Stimulated activated CD8-positive, alpha-beta memory T cell treated with anti-CD3 and anti-CD28 coated beads, Interleukin-4, amount 100 ng/mL, for 4 hours (primary cell): ENCODE results near the gene THAP12.
"Not testable (repeated sequence)": the region's sequence is repeated elsewhere in the genome, so short reads cannot be mapped to it uniquely, and the experiment has no call there.

Experiments
- DNase-seq, 2 donors: peaks; one replicate each; pipeline ENCODE4 v3.0.0-alpha.2; 2020; ENCODE audit warnings: low read depth in 2 of 2, low spot score in 1 of 2

Gene THAP12

DNA sequence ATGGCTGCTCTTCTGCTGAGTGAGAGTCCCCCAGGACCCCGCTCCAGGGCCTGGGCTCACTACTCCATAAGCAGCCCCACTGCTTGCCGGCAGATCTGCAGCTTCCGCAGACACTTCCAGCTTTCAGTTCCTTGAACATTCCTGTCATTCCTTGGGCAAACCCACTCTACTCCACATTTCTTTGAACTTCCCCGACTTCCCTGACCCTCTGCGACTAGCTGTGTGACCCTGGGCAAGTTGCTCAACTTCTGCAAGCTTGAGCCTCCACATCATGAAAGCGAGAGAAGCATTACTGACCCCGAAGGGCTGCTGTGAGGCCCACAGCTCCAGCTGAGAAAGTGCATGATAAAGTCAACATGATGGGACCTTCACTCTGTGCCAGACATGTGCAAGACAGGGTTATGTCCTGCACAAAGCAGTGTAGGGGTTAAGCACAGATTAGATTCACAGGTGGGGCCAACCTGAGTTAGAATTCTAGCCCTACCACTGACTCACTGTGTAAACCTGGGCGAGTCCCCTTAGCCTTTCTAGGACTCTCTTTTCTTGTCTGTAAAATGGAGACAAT lies 51.8 kb downstream of the THAP12 start:
- DNase-seq, result no peak

DNA sequence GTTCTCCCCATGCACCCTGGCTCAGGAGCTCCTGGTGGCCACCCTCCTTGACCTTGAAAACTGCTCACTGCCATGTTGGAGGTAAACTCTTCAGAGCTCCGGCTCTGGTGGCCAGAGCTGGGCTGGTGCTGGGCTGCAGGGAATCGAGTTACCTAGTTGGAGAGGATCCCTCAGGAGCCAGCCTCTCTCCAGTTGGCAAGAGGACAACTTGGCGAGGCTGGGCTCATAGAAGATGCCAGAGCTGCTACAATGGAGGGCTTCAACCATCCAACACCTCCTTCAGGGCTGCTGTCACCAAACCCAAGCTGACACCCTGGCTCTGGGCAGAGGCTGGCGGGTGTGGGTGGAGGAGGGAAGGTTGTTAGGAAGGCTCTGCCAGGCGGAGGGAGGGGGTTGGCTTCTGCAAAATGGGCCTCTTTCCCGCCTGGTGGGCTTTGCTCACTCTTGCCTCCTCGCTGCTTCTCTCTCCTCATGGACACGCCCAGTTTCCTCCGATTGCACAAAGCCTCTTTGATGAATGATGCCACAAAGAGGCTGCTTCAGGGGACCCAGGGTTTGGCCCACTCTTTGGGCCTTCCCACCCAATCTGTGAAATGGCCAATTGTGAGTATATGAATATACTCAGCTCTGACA lies 53.1 kb downstream of the THAP12 start:
- DNase-seq, result no peak

DNA sequence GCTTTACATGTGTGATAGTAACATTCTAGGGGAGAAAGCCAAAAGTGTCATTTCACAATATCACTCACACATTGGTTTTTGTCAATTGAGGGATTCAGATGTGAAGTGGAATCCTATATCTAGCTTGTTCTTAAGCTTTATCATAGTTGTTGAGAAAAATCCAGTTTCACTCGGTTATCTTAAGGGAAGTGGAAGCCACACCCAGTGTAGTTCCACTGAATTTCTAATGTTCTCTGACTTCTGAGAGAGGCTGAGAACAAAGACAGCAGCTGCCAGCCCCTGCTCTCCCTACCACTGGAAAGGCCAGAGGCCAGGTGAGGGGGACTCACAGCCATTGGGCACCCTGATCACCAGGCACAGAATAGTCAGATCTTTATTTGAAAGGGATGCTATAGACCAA lies 53.7 kb downstream of the THAP12 start:
- no peak for DNase-seq

DNA sequence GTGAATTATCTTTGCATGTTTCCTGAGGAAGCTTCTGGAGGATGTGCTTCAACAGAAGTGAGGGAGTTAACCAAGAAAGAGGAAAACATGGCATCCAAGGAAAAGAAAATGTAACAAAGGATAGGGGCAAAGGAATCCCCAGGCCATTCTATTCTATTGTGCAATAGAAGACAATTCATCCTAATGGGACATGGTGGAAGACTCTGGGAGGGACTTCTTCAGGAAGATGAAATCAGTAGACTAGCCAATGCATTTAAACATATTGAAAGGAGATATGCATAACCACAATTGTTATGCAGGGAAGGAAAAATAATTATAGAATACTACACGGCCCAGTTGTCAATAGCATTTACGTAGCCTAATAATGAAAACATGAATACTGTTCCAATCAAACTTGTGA lies 55.7 kb downstream of the THAP12 start:
- no peak for DNase-seq

DNA sequence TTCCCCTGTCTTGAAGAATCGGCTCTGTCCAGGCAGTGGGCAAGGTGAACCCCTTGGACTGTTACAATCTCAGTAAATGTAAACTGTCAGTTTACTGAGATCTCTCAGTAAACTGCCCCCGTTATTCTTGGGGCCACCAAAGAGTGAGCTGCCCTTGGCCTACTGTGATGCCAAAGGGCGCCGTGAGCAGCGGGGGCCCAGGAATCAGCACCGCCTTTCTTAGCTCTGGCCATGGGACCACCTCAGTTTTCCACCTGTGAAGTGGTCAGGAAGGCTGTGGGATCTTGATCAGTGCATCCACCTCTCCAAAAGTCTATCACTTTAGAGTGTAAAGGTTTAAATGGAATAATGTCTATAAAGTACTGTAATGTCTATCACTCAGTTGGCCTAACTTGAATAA lies 57.1 kb downstream of the THAP12 start:
- no peak for DNase-seq

DNA sequence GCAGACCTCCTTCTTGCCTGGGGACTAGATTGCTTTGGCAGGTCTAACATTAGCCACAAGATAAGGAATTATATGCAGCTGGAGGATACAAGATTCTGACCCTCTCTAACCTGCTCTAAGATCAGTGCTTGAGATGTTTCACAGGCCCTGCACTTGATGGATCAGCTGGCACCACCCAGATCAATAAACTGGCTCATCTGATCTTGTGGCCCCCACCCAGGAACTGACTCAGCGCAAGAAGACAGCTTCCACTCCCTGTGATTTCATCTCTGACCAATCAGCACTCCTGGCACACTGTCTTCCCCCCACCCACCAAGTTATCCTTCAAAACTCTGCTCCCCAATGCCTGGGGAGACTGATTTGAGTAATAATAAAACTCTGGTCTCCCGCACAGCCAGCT lies 57.6 kb downstream of the THAP12 start:
- not testable (repeated sequence) for DNase-seq

DNA sequence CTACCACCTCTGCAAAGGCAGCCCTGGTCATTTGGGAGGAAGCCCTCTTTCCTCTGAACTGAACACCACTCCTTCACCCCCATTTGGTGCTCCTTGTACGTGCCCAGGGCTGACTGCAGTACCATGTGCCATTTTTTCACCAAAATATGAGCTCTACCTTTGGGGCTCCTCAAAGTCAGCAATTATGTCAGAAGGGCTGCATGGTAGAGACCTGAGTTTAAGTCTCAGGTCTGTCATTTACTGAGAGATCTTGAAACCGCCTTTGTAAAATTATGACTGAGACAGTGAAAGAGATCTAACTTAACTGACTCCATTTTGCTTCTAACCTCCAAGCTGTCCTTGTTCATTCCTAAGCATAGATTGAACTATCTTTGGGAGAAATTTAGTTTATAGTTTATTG lies 58.0 kb downstream of the THAP12 start:
- DNase-seq, result no peak

DNA sequence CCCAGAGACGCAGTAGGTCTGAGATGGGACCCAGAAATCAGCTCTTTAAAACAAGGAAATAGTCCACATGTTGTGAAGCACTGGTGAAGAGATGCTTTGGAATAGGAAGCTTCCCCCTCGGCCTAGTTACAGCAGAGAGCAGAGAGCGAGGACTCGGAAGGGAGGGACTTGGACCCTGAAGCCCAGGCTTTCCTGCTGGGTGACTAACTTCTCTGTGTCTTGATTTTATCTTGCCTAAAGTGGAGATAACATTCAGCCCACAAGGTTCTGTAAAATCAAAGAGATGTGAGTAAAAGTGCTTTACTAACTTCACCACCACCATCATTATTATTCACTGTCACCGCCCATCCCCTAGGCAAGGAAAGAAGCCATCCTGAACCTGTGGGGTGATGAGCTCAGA lies 58.4 kb downstream of the THAP12 start:
- no peak for DNase-seq

DNA sequence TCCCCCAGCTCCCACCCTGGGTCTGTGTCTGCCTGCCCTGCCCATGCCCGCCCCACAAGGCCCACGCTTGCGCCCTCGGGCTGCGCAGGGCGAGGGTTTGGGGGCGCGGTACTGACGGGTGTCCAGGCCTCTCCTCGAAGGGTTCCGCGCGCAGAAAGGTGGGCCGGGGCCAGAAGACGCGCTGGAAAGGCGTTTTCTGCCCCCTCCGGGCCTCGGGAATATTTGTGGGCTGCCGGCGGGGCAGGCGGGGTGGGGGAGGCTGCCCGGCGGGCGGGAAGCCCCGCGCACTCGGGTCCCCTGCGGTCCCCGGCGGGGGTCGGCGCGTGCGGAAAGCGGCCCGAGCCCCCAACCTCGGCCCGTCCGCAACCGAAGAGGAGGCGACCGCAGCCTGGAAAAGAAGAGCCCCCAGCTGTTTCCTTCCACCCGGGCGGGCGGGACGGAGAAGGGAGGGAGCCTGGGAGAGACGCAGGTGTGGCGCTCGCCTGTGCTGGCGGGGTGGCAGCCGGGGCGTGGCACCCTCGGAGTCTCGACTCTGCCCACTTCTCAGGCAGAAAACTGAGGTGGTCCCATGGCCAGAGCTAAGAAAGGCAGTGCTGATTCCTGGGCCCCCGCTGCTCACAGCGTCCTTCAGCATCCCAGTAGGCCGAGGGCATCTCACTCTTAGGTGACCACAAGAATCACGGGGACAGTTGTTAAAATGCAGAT lies 59.0 kb downstream of the THAP12 start:
- DNase-seq, result no peak

DNA sequence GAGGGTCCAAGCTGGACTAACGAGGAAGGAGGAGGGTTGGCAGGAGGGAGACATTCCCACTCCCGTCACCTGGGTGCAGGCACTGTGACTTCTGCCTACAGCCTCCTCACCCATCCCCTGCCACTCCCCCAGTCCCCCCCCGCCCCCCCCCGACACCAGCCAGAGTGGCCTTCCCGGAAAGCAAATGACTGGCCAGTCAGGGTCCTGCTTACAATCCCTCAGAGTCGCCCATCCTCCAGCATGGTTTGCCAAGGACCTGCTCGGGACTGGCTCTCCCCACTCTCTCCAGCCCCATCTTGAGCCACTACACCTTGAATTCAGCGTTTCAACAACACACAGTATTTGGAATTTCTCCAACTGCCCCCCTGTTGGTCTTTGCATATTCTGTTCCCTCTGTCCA lies 59.6 kb downstream of the THAP12 start:
- no peak for DNase-seq

DNA sequence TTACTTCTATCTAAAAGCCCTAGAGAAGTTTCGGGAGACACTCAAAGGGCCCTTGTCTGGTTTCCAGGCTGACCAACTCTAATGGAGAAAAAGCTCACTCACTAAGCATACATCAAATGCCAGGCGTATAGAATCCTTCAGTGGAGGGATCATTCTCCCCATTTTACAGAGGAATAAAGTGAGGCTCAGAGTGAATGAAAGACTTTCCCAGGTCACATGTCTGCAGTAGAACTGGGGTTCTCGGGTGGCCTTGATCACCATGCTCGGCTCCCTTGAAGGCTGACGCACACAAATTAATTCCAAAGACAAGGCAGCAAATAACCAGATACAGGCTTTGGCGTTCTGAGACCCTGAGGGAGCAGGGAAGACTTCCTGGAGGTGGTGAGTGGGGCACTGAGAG lies 60.0 kb downstream of the THAP12 start:
- DNase-seq, result no peak

DNA sequence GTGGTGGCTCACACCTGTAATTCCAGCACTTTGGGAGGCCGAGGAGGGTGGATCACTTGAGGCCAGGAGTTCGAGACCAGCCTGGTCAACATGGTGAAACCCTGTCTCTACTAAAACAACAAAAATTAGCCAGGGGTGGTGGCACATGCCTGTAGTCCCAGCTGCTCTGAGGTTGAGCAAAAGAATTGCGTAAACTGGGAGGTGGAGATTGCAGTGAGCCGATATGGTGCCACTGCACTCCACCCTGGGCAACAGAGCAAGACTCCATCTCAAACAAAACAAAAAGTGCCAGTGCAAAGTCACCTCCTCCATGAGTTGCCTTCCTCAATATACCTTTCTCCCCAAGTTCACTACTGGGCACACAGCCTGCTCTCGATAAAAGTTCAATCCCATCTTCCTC lies 61.1 kb downstream of the THAP12 start:
- not testable (repeated sequence) for DNase-seq

DNA sequence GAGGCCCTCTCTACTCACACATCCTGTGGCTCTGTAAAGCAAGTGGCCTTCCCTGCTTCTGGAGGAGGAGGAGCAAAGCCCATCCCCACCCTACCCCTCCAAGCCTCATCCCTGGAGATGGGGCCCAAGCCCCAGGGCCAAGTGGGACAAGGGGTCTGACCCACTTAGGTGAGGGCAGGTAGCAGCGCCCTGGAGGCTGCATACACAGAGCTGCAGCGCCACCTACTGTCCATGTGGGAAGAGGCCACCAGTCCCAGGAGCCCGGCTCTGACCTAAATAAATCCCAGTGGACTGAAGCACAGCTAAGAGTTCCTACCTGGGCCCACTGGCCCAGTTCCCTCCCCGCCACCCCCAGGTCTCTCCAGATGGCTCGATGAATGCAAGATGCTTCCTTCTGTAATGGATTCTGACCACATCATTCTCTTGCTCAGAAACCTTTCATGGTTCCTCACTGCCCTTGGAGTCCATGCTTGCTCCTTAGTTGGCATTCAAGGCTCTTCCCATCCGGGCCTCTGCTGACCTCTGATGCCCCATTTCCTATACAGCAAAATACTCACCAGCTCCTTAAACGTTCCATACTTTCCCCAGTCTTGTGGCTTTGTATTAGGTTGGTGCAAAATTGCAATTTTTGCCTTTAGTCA lies 62.1 kb downstream of the THAP12 start:
- peak; percentile 60 to 78 for DNase-seq

DNA sequence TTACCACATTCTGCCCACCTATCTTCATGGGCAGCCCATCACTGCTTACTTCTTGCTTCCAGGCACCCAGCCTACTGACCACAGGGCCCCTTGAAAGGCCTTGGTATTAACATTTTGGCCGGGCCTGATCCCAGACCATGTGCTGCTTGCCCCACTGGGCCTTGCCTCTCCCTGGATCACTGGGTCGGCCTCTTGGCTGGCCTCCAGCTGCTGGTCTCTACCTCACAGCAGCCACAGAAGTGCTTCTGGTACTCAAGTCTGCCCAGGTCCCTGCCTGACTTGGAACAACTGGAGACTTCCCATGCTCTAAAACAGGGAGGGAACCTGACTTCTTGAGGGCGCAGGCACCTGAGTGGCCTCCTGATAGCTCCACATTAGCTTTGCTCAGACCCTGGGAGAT lies 63.6 kb downstream of the THAP12 start:
- DNase-seq, result no peak

DNA sequence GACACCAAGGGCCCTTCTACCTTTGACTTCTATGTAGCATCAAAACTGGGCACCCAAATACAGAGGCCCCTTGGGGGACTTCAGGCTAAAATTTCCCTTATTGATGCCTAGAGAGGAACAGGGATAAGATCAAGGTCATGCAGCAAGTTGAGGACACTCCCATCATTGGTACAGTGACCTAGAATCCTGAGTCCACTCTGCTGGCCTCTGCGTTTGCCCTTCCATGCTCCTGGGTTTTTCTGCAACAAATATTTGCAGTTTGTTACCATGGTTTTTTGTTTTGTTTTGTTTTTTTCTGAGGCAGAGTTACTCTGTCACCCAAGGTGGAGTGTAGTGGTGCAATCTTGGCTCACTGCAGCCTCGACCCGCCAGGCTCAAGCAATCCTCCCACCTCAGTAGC lies 64.2 kb downstream of the THAP12 start:
- DNase-seq, result no peak

DNA sequence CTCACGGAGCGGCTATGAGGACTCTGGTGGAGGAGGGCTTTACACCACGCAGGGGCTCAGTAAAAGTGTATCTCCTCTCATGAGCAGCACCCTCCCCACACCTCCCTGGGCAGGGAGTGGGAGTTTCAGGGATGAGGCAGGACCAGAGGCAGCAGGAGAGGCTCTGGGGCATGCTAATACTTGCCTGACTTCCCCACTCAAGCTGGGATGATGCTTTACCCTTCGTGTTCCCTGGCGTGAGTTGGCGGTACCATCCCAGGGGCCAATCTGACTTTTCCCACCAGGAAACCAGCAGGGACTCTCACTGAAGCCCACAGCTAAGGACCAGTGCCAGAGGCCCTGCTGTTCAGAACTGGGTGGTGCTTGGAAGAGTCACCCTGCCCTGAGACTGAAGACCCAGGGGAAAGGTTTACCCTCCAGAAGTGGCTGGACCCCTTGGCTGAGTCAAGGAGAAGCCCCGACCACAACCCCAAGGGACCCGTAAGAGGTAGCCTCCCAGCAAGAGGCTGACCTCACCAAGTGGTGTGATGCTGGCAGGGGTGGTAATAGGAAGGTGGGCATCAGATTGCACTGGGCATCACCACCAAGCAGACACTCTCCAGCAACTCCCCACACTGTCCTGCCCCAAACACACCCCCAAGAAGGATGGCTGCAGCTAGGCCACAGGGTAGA lies 65.6 kb downstream of the THAP12 start:
- no peak for DNase-seq

DNA sequence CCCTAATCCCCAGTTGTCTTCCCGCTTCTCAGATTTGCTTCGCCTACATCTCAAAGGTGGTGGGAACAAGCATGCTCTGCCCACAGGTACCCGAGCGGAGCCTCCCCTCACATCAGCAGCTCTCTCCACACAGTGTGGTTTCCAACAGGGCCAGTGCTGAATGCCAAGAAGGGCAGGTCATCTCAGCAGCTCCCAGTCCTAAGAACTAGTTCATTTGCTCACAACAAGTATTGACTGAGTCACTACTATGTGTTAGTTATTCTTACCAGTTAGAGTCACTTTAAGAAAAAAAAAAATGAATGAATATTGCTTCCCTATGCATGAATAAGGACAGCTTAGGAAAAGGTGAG lies 66.2 kb downstream of the THAP12 start:
- DNase-seq, result no peak

DNA sequence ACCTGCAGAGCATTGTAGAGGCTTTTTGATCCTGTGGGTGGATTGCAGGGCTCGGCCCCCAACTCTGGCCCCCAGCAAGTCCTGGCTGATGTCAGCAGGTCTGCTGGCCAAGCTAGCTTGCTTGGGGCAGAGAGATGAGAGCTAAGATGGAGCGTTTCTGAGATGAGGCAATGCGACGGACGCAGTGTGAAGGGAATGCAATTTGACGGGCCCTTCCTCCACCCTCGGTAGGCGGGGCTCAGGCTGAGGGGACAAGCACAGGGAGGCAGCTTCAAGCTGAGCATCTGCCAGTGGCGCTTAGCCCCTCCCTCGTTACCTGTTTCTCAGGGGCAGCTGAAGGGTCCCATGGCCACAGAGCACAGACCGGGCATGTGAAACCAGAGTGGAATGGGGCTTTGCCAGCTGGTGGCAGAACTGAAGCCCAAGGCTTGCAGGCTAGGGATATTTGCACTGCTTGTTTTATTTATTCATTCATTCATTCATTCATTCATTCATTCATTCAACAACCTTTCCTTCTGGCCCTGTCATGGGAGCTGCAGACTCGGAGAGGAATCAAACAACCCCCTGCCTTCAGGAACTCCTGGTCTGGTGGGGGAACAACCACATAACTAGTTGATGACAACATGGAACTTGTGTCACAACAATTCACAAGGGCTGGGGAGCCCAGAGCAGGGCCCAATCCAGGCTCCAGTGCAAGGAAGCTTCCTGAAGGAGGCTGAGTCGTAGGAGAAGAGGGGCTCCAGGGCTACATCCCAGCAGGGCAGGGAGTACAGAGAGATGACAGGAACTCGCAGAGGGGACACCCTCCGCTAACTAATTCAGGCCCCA lies 66.8 kb downstream of the THAP12 start:
- DNase-seq, result no peak

DNA sequence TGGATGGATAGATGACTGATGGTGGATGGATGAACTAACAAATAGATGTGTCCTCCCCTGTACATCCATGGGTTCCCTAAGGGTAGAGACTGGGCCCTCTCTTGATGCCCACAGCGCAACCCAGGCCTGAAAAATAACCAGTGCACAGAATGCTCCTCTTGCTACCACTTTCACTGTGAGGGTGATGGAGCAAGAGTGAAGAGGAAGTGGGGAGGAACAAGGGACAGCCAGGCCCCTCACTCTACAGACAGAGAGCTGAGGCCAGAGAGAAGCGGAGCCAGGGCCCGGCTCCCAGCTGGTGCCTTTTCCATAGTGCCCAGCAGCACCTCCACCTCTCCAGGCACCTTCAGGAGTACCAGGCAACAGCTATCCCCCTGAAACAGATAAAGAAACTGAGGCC lies 67.7 kb downstream of the THAP12 start:
- no peak for DNase-seq

DNA sequence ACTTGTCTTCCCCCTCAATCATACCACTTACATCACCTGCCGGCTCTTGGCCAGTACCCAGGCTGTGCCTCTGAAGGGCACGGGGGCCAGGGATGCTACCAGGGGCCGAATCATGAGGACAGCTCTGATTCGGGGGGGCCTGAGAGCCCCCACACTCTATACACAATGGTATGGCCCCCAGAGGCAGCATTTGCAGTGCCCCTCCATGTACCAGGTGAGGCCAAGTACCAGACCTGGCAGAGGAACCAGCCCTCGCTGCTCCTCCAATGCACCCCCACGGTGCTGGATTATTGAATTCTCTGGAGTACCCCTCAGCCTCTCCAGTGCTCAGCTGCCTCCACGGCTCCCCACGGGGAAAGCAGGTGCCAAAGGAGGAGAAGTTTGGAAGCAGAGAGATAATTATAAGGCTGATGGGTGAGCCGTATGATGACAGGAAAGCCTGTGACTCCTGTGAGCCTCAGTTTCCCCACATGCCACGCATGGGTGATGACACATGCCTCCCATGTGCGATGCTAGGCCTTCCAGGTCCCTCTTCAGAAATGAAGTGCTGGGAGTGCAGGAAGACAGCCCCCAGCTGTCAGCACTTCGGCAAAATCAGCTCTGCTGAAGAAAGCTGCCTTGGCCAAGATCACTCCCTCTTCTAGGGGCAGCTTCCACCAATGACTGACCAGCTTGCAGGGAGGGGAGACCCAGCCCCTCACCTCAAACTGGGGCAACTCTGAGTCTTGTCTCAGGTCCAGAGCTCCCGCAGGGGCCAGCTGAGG lies 69.9 kb downstream of the THAP12 start:
- DNase-seq, result no peak
